DOHH2 (cell line): Measurements from ENCODE around the gene KNDC1.

Experiments used
- H3F3A ChIP-seq: fragments of 200-600 bp; sonication (generic), shearing (Covaris generic); 2 replicates; pipeline ENCODE4 v1.6.0; 2016; ENCODE audit warnings: antibody characterized with exemption, mild to moderate bottlenecking; ENCODE audit not compliant: control insufficient read depth, insufficient read depth
- H3K27ac ChIP-seq: fragments of 200-600 bp; sonication (generic); 2 replicates; pipeline ENCODE4 v1.5.1; 2014; ENCODE audit warnings: low read depth, mild to moderate bottlenecking, low read length, moderate library complexity
- H3K27me3 ChIP-seq: fragments of 200-600 bp; sonication (generic); 2 replicates; pipeline ENCODE4 v1.6.1; 2014; ENCODE audit warnings: mild to moderate bottlenecking, low read length, mixed read lengths; ENCODE audit not compliant: control insufficient read depth
- H3K36me3 ChIP-seq: fragments of 200-600 bp; sonication (generic); 2 replicates; pipeline ENCODE4 v1.6.1; 2014; ENCODE audit warnings: mild to moderate bottlenecking, low read length, moderate library complexity, mixed read lengths; ENCODE audit not compliant: control insufficient read depth
- H3K4me1 ChIP-seq: fragments of 200-600 bp; sonication (generic); 2 replicates; pipeline ENCODE4 v1.6.1; 2014; ENCODE audit warnings: mild to moderate bottlenecking, low read length, mixed read lengths; ENCODE audit not compliant: control insufficient read depth
- H3K4me2 ChIP-seq: fragments of 200-600 bp; sonication (generic); 2 replicates; pipeline ENCODE4 v1.6.0; 2014; ENCODE audit warnings: mild to moderate bottlenecking, low read length, moderate library complexity
- H3K4me3 ChIP-seq: fragments of 200-600 bp; sonication (generic); 2 replicates; pipeline ENCODE4 v1.5.1; 2014; ENCODE audit warnings: mild to moderate bottlenecking, low read length, mixed read lengths
- H3K79me2 ChIP-seq: fragments of 200-600 bp; sonication (generic); 2 replicates; pipeline ENCODE4 v1.6.1; 2014; ENCODE audit warnings: mild to moderate bottlenecking, low read length, mixed read lengths; ENCODE audit not compliant: control insufficient read depth
- H3K9me2 ChIP-seq: fragments of 200-600 bp; sonication (generic); replicated peaks from 2 replicates; pipeline ENCODE4 v1.6.1; 2014; ENCODE audit warnings: mild to moderate bottlenecking, low read length, mixed read lengths; ENCODE audit not compliant: control insufficient read depth
- H3K9me3 ChIP-seq: fragments of 200-600 bp; sonication (generic); 2 replicates; pipeline ENCODE4 v1.6.1; 2014; ENCODE audit warnings: antibody characterized with exemption, low read length, mixed read lengths; ENCODE audit not compliant: control insufficient read depth, insufficient read depth
- H4K20me1 ChIP-seq: fragments of 200-600 bp; sonication (generic); 2 replicates; pipeline ENCODE4 v1.6.0; 2014; ENCODE audit warnings: low read depth, mild to moderate bottlenecking, antibody characterized with exemption, low read length, moderate library complexity; ENCODE audit not compliant: control insufficient read depth, insufficient read depth
- EZH2phosphoT487 ChIP-seq: fragments of 200-600 bp; sonication (generic); IDR thresholded peaks from 2 replicates; pipeline ENCODE4 v1.6.1; 2017; ENCODE audit warnings: borderline replicate concordance, mild to moderate bottlenecking, antibody characterized with exemption, low read length, moderate library complexity, mixed read lengths
- TF ChIP-seq, protein P1 (sequence below): fragments of 200-600 bp; sonication (generic); IDR thresholded peaks from one replicate; pipeline ENCODE4 v1.5.1; 2014; ENCODE audit warnings: antibody characterized with exemption, mild to moderate bottlenecking, low read depth, low read length; ENCODE audit not compliant: poor library complexity, severe bottlenecking

KNDC1 gene

DNA sequence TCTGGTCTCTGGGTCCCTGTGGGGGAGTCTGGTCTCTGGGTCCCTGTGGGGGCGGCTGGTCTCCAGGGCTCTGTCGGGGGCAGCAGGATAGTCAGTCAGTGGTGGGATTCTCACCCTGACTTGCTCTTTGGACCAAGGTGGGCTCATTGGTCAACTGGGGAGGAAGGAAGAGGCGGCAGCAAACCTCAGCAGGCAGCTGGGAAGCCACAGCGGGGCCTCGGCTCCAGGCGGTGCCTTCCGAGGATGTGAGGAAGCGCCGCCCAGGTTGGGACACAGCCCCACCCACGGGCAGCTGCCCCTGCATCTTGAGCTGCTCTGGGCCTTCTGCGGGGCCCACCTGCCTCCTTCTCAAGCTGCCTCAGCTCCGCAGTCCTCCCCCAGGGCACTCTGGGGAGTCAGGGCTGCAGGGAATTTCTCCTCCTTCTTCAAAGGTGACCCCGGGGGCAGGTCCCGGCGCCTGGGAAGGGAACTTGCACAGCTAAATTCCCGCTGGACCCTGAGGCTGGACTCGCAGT is 20.4 kb upstream of the KNDC1 start:
- Histone ChIP-seq H3K79me2 (no peaks in the 10 kb centered on the region), H3F3A (no peaks in the 10 kb centered on the region), H3K4me3 (no peak overlapping the region), H3K4me2 (no peak overlapping the region), H3K36me3 (no peaks in the 10 kb centered on the region), H3K4me1 (no peaks in the 10 kb centered on the region), H3K27me3 (no peaks in the 10 kb centered on the region), H4K20me1 (no peaks in the 10 kb centered on the region), H3K27ac (no peak overlapping the region), H3K9me2 (no peaks in the 10 kb centered on the region), H3K9me3 (no peaks in the 10 kb centered on the region)
- no peak for TF ChIP-seq EZH2phosphoT487
- TF ChIP-seq, protein P1, sequence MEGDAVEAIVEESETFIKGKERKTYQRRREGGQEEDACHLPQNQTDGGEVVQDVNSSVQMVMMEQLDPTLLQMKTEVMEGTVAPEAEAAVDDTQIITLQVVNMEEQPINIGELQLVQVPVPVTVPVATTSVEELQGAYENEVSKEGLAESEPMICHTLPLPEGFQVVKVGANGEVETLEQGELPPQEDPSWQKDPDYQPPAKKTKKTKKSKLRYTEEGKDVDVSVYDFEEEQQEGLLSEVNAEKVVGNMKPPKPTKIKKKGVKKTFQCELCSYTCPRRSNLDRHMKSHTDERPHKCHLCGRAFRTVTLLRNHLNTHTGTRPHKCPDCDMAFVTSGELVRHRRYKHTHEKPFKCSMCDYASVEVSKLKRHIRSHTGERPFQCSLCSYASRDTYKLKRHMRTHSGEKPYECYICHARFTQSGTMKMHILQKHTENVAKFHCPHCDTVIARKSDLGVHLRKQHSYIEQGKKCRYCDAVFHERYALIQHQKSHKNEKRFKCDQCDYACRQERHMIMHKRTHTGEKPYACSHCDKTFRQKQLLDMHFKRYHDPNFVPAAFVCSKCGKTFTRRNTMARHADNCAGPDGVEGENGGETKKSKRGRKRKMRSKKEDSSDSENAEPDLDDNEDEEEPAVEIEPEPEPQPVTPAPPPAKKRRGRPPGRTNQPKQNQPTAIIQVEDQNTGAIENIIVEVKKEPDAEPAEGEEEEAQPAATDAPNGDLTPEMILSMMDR, result no peak

DNA sequence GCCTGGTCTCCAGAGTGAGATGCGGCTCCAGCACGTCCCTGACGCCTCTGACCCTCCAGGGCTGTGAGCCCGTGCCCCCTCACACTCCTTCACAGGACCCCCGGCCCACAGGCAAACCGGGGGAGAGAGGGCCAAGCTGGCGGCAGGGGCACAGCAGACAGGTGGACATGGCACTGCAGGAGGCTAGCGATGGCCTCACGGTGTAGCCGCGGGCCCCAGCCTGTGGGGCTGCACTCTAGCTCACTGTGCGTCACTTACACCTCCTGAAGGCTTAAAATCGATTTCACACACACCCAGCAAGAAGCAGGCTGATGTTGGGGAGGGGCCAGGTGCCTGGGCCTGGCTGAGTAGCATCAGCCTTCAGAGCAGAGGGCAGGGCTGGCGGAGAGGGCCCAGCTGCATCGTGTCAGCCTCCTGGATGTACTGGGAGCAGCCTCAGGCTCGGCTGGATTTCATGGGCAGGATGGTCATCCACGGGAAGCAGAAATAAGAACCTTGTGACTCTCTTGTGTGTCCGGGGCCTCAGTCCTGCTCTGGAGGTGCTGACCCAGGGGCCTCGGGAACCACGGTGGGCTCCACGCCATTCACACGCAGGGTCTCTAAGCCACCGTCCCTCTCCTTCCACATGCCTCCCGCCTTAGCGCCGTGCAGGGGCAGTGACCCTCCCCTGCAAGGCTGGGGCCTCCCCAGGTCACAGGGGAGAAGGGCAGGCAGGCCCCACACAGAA is 19.4 kb upstream of the KNDC1 start:
- H3K79me2 ChIP-seq, result no peaks in the 10 kb centered on the region
- no peak overlapping the region for H3K4me2 ChIP-seq
- no peaks in the 10 kb centered on the region for H3K9me2 ChIP-seq
- no peaks in the 10 kb centered on the region for H3F3A ChIP-seq
- H4K20me1 ChIP-seq, result no peaks in the 10 kb centered on the region
- H3K9me3 ChIP-seq, result no peaks in the 10 kb centered on the region
- no peaks in the 10 kb centered on the region for H3K36me3 ChIP-seq
- H3K27ac ChIP-seq, result no peak overlapping the region
- H3K4me1 ChIP-seq, result no peaks in the 10 kb centered on the region
- TF ChIP-seq, protein P1, result no peak
- TF ChIP-seq EZH2phosphoT487, result no peak
- H3K27me3 ChIP-seq, result no peaks in the 10 kb centered on the region
- H3K4me3 ChIP-seq, result no peak overlapping the region

DNA sequence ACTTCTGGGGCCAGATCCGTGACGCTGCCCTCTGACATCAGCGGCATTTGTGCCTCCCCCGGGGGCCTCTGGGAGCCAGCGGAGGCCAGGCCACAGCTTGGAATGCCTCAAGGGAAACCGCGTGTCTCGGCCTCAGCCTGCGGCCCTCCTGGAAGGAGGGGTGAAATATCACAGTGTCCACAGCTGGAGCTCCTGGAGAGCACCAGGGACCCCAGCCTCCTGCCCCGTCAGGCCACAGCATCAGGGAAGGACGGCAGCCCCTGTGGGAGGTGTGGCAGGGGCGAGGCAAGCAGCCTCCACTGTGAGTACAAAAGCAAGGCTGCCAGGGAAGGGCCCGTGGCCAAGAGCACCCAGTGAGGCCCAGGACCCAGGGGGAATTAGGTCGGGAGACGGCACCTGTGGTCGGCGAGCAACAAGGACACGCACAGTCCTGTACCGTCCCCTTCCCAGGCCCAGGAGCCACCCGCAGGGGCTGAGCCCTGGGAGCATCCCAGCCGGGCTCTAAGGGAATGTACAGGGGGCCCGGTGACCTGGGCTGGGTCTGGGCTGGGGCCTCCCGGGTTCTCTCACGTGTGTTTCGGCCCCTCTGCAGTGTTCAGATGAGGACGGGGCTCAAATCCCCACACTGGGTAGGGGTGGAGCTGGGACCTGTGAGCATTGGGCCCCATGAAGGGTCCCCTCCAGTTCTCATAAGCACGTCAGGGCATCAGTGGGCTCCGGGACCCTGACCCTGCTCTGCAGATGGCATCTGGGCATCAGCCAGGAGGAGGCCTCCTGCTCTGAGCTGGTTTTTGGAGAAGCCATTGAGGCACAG is 18.7 kb upstream of the KNDC1 start:
- no peak overlapping the region for H3K27ac ChIP-seq
- TF ChIP-seq EZH2phosphoT487, result no peak
- TF ChIP-seq, protein P1, result no peak
- no peaks in the 10 kb centered on the region for H3K9me2 ChIP-seq
- H3K4me2 ChIP-seq, result no peak overlapping the region
- no peak overlapping the region for H3K4me3 ChIP-seq
- no peaks in the 10 kb centered on the region for H3K36me3 ChIP-seq
- no peaks in the 10 kb centered on the region for H3K27me3 ChIP-seq
- H3K9me3 ChIP-seq, result no peaks in the 10 kb centered on the region
- H3K79me2 ChIP-seq, result no peaks in the 10 kb centered on the region
- H3F3A ChIP-seq, result no peaks in the 10 kb centered on the region
- no peaks in the 10 kb centered on the region for H3K4me1 ChIP-seq
- H4K20me1 ChIP-seq, result no peaks in the 10 kb centered on the region
